ENCODE measurements around the gene CDYL2.

Gene CDYL2

DNA sequence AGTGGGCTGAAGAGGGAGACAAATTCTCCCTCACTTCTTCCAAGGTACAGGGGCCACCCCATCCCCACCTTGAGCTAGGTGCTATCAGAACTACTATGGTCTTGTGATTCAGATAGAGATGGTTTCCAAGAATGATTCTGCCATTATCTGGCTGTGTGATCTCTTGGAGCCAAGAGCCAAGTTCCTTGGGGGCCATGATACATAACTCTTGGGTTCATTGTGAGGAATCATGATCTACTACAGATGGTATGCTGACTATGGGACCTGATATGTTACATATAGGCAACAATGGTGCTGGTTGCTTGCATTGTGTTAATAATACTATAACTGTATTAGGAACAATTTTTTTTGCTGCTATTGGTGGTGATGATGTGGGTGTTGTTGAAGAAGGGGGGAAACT, 217.9 kb downstream of the CDYL2 start:
- no peak for DNase-seq

DNA sequence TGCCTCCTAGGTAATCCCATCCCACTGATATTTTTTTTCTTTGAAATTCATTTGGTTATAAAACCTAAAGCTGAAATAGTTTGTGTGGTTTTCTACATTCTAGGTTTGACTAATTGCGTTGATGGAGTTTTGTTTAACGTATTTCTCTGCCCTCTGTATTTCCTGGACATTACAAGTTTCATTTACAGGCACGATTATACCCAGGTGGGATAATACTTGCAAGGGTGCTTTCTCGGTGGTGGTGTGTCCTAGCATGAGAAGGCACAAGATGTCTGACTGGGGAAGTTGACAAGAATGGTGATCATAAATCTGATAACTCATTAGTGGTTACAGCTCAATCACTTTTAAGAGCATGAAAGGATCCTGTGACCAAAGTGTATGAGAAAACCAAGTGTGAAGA, 218.6 kb downstream of the CDYL2 start:
- no peak for DNase-seq

DNA sequence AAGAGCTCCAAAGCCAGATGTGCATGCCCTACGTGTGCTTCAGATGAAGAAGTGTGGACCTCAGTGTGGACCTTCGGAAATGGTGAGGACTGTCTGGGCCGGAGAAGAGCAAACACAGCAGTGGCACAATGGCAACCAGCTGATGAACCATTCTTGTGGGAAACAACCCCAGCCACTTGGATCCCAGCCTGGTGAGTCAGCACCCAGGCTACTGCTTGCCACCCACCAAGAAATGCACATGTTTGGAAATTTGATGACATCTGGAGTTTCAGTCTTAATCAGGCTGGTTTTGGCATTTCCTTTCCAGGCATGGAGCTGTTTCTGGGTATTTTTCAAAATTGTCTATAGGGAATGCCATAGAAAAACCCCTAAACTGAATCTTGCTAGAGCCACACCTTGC, 220.9 kb downstream of the CDYL2 start:
- no peak for DNase-seq

DNA sequence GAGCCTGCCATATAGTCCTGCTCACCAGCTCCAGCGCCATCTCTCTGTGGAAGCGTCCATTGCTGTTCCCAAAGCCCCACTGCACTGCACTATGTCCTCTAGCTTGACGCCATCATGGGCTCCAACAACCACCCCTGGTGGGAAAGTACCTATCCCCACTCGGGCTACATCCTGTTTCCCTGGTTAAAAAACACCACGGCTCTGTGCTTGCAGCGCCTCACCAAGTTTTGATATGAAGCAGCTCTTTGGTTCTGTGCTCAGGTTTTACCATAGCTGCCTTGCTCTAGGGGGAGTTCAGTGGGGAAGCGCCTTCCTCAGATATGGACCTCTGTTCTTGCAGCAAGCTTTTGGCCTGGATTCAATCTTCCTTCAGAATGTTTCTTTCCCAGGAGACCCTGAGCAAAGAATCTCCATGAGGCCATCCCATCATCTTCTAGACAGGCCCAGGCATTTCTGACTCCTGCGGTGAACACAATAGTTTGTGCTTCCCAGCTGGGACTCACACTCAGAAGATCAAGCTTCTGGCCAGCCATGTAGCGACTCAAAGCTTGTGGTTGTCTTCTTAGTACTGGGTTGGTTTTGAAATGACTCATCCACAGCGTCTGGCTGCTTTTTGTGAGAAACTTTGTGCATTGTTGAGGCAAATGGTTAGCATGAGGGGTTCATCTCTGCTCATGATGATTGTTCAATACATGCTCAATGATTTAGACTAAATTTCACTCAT, 224.1 kb downstream of the CDYL2 start:
- DNase-seq = no peak

DNA sequence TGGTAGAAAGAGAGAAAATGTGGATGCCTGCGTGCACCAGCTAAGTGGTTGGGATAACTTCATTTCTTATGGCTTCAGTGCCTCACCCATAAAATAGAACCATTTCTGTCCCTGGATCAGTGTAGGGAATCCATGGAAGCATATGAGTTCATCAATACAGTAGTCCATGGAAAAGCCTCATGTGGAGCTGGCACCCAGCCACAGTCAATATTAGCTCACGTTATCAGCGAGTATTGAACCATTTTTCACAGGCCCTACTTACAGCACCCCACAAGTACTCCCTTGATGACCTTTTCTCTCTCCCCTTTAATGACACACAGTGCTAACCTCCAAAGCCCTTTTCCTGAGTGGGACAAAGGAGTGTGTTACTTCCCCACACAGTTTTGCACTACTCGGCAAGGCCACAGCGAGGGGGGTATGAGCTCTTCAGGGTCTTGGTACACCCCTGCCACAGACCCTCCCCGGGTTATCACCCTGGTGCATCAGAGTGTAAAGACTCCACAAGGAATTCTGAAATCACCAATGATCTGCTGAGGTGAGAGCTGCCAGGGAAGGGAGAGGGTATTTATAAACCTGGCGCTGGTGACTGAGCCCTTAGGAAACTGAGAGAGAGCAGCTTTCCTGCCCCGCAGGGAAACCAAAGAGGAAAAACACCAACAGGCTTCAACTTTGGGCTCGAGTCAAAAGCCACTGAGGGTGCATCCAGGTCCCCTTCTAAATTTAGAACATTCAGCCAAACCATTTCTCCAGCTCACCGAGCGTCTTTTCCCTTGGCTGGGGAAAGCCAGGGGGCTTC, 226.7 kb downstream of the CDYL2 start:
- no peak for DNase-seq

DNA sequence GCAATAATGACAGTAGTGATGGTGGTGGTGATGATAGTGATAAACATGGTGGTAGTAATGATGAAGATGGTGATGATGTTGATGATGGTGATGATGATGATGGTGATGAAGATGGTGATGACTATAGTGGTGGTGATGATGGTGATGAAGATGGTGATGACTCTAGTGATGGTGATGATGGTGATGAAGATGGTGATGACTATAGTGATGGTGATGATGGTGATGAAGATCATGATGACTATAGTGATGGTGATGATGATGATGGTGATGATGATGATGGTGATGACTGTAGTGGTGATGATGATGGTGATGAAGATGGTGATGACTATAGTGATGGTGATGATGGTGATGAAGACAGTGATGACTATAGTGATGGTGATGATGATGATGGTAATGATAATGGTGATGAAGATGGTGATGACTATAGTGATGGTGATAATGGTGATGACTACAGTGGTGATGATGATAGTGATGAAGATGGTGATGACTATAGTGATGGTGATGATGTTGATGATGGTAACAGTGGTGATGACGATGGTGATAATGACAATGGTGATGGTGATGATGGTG, 228.0 kb downstream of the CDYL2 start:
- DNase-seq = no peak

DNA sequence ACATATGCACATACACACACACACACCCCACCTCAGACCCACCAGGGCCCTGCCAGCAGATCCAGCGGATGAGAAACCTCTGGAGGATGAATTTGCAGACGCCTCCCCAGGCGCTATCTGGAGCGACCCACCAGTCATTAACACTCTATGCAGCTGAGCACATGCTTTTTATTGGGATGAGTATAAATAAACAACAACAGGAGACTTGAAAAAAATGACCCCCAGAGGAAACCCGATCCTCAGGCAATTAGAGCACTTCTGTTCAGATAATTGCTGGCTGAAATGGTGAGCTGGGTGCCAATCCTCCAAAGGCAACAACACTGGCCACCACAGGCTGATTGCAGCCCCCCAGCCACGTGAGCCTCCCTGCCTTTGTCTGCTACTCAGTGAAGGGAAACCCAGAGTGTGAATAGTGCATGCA, 230.7 kb downstream of the CDYL2 start:
- DNase-seq = peak; percentile 34 to 50

DNA sequence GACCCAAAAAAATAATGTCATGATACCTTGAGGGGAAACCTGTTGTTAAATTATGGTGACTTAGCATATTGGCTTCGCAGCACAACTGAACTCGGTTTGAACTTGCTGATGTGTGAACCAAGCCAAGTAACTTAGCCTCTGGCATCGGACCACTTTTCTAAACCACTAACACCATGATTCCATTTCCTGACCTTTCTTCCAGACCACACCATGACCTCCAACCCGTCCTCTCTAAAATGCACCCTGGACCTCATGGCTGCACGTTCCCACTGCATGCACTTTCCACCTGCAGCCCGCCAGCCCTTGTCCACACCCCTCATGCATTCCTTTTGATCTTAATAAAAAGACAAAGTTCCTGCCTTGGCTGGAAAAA, 234.3 kb downstream of the CDYL2 start:
- DNase-seq = no peak

DNA sequence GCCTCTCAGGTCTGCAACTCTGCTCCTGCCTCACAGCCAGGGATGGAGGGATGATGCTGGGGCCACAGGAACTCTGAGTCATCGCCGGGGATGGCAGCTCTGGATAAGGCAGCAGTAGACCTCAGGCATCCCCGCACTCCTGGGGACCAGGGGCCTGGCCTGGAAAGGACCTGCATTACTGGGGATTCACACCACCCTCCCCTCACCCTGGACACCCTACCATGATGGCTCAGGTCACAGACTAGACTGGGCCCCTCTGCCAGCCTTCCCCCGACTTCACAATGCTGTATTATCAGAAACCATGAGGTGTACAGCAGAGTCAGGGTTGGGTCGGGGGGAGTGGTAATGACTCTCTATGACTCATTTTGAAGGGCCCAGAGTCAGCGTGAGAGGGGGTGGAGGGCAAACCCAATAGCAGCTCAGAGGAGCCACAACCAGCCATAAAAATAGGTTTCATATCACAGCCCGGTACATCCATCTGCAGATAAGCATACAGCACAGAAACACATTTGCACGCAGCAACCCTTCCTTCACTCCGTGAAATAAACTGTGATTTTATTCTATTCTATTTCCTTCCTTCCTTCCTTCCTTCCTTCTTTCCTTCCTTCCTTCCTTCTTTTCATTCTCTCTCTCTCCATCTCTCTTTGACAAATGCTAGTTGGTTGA, 234.8 kb downstream of the CDYL2 start:
- DNase-seq = no peak

DNA sequence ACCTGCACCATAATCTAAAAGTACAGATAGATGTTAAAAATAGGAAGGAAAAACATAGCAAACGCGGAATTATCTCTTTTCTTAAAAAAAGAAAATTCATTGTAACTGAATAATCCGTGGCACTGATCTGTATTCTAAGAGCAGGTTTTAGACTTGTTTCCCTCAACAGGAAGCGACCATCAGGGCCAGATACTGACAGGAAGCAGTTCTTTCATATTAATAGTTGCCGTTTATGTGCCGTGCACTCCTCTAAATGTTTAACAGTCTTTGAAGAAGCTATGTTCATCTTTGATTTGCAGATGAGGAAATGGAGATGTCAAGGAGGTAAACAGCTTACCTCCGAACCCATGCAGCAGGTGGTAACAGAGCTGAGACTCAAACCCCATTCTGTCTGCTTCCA, 240.0 kb downstream of the CDYL2 start:
- DNase-seq = no peak

DNA sequence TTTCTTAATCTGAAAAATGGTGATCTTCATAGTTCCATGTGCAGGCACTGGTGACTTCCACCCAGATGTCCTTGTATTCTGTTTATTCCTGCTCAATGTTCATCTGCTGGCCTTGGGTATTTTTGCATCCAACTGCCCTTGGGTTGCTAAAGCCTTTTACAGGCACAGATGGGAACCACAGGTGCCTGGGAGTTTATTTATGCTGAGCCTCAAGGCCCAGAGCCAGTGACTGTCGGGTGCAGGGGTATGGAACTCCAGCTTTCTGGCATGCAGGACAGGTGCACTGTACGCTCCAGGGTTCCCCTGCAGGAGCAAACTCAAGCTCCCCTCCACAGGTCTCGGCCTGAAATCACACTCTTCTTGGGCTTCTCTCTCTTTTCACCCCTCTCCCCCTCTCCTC, 241.3 kb downstream of the CDYL2 start:
- peak in 1 of 2 experiments; percentile 71 for DNase-seq

DNA sequence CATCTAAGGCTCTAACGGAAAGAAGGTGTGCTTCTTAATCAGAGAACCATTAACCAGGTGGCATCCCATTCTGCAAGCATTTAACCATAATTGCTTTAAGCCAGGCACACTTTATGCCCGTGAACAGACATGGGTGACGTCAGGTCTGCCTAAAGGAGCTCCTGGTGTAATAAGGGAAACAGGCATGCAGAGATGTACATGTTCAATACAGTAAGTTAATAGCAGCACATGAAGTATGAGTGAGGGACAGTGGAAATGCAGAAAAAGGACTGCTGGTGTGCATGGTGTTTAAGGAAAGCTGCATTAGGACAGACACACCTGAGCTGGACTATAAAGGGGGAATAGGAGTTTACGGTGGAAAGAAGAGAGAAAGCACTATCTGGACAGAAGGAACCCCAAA, 245.0 kb downstream of the CDYL2 start:
- DNase-seq = no peak

DNA sequence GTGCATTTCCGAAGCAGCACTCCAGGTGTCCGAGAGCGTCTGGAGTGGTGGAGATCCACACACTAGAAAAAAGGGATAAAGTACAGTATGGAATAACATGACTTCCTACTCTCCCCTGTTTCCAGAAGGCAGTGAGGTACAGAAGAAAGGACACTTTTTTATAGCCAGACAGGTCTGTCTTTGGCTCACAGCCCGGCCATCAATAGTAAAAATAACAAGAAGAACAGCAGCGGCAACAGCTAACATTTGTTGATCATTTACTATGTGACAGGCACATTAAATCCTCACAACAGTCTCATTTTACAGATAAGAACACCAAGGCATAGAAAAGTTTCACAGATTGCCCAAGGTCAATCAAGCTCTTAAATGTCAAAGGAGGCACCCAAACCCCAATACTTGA, 247.4 kb downstream of the CDYL2 start:
- DNase-seq = no peak

DNA sequence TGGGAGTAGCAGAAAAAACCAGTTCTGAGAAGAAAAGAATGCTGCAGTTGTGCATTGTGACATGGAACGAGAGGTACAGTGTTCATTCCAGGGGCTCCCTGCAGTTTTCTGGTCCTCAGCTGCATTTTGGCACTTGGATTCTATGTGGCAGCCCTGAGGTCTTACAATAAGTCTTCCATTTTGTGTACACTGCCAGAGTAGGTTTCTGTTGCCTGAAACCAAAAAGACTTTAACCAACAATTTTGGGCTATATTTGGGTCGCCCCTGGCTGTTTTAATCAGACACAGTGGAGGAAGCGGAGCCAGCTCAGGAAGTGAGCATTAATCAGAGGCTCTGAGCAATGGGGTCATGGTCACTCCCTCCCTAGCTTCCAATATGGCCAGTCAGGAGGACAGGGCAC, 247.9 kb downstream of the CDYL2 start:
- no peak for DNase-seq

DNA sequence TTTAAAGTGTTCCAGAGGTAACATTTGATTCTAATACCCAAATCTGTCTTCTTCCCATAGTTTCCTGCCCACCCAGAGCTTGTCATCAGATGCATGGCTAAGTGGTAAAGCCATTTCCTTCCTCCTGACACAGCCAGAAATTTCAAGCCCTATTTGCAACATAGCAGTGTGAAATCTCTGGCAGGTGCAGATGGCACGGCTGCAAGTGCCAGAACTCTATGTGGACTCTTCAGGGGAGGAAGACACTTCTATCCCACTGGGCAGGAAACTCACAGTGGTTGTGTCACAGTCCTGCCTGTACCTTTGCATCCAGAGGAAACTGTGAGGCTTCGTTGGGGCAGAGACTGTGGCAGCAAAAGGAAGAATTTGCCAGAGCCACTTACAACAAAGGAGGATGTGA, 250.4 kb downstream of the CDYL2 start:
- no peak for DNase-seq

DNA sequence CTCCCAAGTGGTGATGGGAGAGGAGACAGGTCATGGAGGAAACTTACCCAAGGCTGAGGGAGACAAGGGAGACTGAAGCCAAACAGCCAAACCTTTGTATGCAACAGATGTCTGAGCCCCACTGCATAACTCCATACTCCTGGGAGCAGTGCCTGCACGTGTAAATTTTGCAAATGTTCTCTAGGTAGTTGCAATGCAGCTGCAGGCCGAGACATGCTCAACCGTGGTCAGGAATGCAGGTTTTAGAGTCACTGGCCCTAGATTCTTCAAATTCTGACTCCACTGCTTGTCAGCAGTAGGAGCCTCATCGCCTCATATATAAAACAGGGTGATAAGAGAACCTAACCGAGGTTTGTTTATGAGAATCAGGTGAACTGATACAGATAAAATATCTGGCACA, 252.1 kb downstream of the CDYL2 start:
- no peak for DNase-seq
